SK-N-SH (cell line): Measurements from ENCODE around the gene GTF3C1. TPM values are rescaled to one million over a fixed set of nuclear protein-coding genes. Genes with fewer than 3 reads are reported as not detected.

Experiments
- CTCF ChIA-PET: fragments of 300-600, 350-600 bp; formaldehyde crosslinking; extraction: SDS; loops from one replicate; lab custom pipeline; 2021; lab: Yijun Ruan, JAX
- POLR2A ChIA-PET: fragments of 350-600 bp; sonication (Branson Sonifier 250); formaldehyde crosslinking; extraction: SDS; loops from one replicate; lab custom pipeline; 2020; ENCODE audit warnings: antibody characterized with exemption, inconsistent platforms; lab: Yijun Ruan, JAX
- DNase-seq: peaks from one replicate; pipeline ENCODE4 v3.0.0; 2012
- H2AFZ ChIP-seq: fragments of 200-600 bp; sonication (generic); 2 replicates; pipeline ENCODE4 v1.8.1; 2016; ENCODE audit warnings: antibody characterized with exemption, mild to moderate bottlenecking, low read depth
- H3F3A ChIP-seq: fragments of 200-600 bp; sonication (generic); replicated peaks from 2 replicates; pipeline ENCODE3; 2016; ENCODE audit warnings: antibody characterized with exemption, mild to moderate bottlenecking; ENCODE audit not compliant: insufficient read depth
- H3K27ac ChIP-seq, 2 experiments: fragments of 200-500 bp in 1 of 2; fragments of 200-600 bp in 1 of 2; sonication (Bioruptor generic) in 1 of 2; sonication (generic), shearing (Covaris generic) in 1 of 2; 2 replicates each; pipeline versions ENCODE4 v1.5.1 to v1.6.1; 2014 to 2016; ENCODE audit warnings: low read depth in 2 of 2, inconsistent platforms in 1 of 2, low read length in 1 of 2, mild to moderate bottlenecking in 1 of 2, mixed read lengths in 1 of 2
- H3K27me3 ChIP-seq: fragments of 200-600 bp; sonication (generic), shearing (Covaris generic); 2 replicates; pipeline ENCODE4 v1.6.1; 2016; ENCODE audit warnings: mixed run types; ENCODE audit not compliant: insufficient read depth
- H3K36me3 ChIP-seq, 2 experiments: fragments of 200-500 bp in 1 of 2; fragments of 200-600 bp in 1 of 2; sonication (Bioruptor generic) in 1 of 2; sonication (generic) in 1 of 2; replicated peaks in 1 of 2; 2 replicates each; pipeline versions ENCODE3 to v1.5.1; 2014 to 2016; ENCODE audit warnings: low read length in 1 of 2, mild to moderate bottlenecking in 1 of 2; ENCODE audit not compliant: insufficient read depth in 2 of 2, control insufficient read depth in 1 of 2
- H3K4me1 ChIP-seq, 2 experiments: fragments of 200-500 bp in 1 of 2; fragments of 200-600 bp in 1 of 2; sonication (Bioruptor generic) in 1 of 2; sonication (generic), shearing (Covaris generic) in 1 of 2; 2 replicates each; pipeline versions ENCODE4 v1.5.1 to v1.6.1; 2014 to 2016; ENCODE audit warnings: low read depth in 1 of 2, low read length in 1 of 2, mixed run types in 1 of 2; ENCODE audit not compliant: insufficient read depth in 2 of 2, control insufficient read depth in 1 of 2
- H3K4me2 ChIP-seq: fragments of 200-600 bp; sonication (generic), shearing (Covaris generic); 2 replicates; pipeline ENCODE4 v1.6.1; 2017; ENCODE audit warnings: mixed run types
- H3K4me3 ChIP-seq, 2 experiments: fragments of 200-500 bp in 1 of 2; fragments of 200-600 bp in 1 of 2; sonication (Bioruptor generic) in 1 of 2; sonication (generic), shearing (Covaris generic) in 1 of 2; 2 replicates each; pipeline versions ENCODE4 v1.5.1 to v1.8.1; 2014 to 2016; ENCODE audit warnings: low read depth in 2 of 2, inconsistent platforms in 1 of 2, low read length in 1 of 2, mild to moderate bottlenecking in 1 of 2, mixed read lengths in 1 of 2, moderate library complexity in 1 of 2
- H3K79me2 ChIP-seq: fragments of 200-600 bp; sonication (generic); 2 replicates; pipeline ENCODE4 v1.8.1; 2017; ENCODE audit warnings: mild to moderate bottlenecking; ENCODE audit not compliant: insufficient read depth
- H3K9ac ChIP-seq: fragments of 200-600 bp; sonication (generic); 2 replicates; pipeline ENCODE4 v1.6.1; 2017; ENCODE audit warnings: mixed run types
- H3K9me2 ChIP-seq: fragments of 200-600 bp; sonication (generic); 2 replicates; pipeline ENCODE4 v1.6.1; 2017; ENCODE audit warnings: mixed run types
- H3K9me3 ChIP-seq: fragments of 200-600 bp; sonication (generic); 2 replicates; pipeline ENCODE4 v1.6.1; 2017; ENCODE audit warnings: mixed run types, mild to moderate bottlenecking, moderate library complexity
- H4K20me1 ChIP-seq: fragments of 200-600 bp; sonication (generic); 2 replicates; pipeline ENCODE4 v1.6.1; 2017; ENCODE audit warnings: mild to moderate bottlenecking, mixed run types; ENCODE audit not compliant: insufficient read depth
- EP300 ChIP-seq, 2 experiments: IDR thresholded peaks; 2 replicates each; pipeline versions ENCODE4 v1.4.0 to v1.6.1; 2012; ENCODE audit warnings: borderline replicate concordance in 1 of 2, low read depth in 1 of 2, low read length in 1 of 2
- FOSL2 ChIP-seq: IDR thresholded peaks from 2 replicates; pipeline ENCODE4 v1.4.0; 2012; ENCODE audit warnings: low read depth, mild to moderate bottlenecking, moderate library complexity, borderline replicate concordance
- GABPA ChIP-seq: IDR thresholded peaks from 2 replicates; pipeline ENCODE4 v1.4.0; 2012; ENCODE audit warnings: low read depth, mild to moderate bottlenecking
- MEF2A ChIP-seq: IDR thresholded peaks from 2 replicates; pipeline ENCODE4 v1.4.0; 2012; ENCODE audit warnings: low read depth, borderline replicate concordance
- MXI1 ChIP-seq: IDR thresholded peaks from 2 replicates; pipeline ENCODE4 v1.6.1; 2012; ENCODE audit warnings: mild to moderate bottlenecking, low read depth, low read length, improper control_type of control experiment
- RCOR1 ChIP-seq: fragments of 150-350 bp; IDR thresholded peaks from 2 replicates; pipeline ENCODE4 v1.6.1; 2017; ENCODE audit warnings: antibody characterized with exemption, low read length
- RFX5 ChIP-seq: IDR thresholded peaks from 2 replicates; pipeline ENCODE4 v1.6.1; 2012; ENCODE audit warnings: mild to moderate bottlenecking, improper control_type of control experiment, low read length
- RXRA ChIP-seq: IDR thresholded peaks from 2 replicates; pipeline ENCODE4 v1.4.0; 2012; ENCODE audit warnings: low read depth, mild to moderate bottlenecking, borderline replicate concordance
- SMC3 ChIP-seq: IDR thresholded peaks from 2 replicates; pipeline ENCODE4 v1.6.1; 2012; ENCODE audit warnings: low read depth, low read length, improper control_type of control experiment
- TAF1 ChIP-seq: IDR thresholded peaks from 2 replicates; pipeline ENCODE4 v1.6.1; 2012; ENCODE audit warnings: low read depth, mild to moderate bottlenecking, low read length, moderate library complexity, borderline replicate concordance
- YY1 ChIP-seq: IDR thresholded peaks from 2 replicates; pipeline ENCODE4 v1.4.0; 2012; ENCODE audit warnings: low read depth, mild to moderate bottlenecking
- WGBS: methylation state at CpG from one replicate; pipeline ENCODE4 v1.1.6; 2017; ENCODE audit warnings: low lambda C conversion rate; 5-methylcytosine and 5-hydroxymethylcytosine counted together
- polyA plus RNA-seq, 3 experiments: library from polyadenylated mRNA; depleted of rRNA; stranded (reverse); fragments of >200 nt; gene quantifications; 2 replicates each; pipeline ENCODE4 v1.2.3, GENCODE V29; 2012
- TF ChIP-seq, protein P1 (sequence below): fragments of 200-600 bp; sonication (generic); IDR thresholded peaks from 2 replicates; pipeline ENCODE4 v1.6.1; 2017; ENCODE audit warnings: antibody characterized with exemption, mild to moderate bottlenecking, moderate library complexity
- TF ChIP-seq, protein P2 (sequence below): IDR thresholded peaks from 2 replicates; pipeline ENCODE4 v1.4.0; 2012; ENCODE audit warnings: low read depth, borderline replicate concordance
- TF ChIP-seq, protein P3 (sequence below): IDR thresholded peaks from 2 replicates; pipeline ENCODE4; 2012
- TF ChIP-seq, protein P4 (sequence below): fragments of 150-350 bp; IDR thresholded peaks from 2 replicates; pipeline ENCODE4 v1.6.1; 2016; ENCODE audit warnings: mild to moderate bottlenecking, low read depth, low read length
- TF ChIP-seq, protein P5 (sequence below): IDR thresholded peaks from 2 replicates; pipeline ENCODE4 v1.4.0; 2012; ENCODE audit warnings: low read depth, borderline replicate concordance

GTF3C1 gene
- polyA plus RNA-seq, 1 of the 3 experiments (the other 2 are of a cell fraction): 47.2 TPM

DNA sequence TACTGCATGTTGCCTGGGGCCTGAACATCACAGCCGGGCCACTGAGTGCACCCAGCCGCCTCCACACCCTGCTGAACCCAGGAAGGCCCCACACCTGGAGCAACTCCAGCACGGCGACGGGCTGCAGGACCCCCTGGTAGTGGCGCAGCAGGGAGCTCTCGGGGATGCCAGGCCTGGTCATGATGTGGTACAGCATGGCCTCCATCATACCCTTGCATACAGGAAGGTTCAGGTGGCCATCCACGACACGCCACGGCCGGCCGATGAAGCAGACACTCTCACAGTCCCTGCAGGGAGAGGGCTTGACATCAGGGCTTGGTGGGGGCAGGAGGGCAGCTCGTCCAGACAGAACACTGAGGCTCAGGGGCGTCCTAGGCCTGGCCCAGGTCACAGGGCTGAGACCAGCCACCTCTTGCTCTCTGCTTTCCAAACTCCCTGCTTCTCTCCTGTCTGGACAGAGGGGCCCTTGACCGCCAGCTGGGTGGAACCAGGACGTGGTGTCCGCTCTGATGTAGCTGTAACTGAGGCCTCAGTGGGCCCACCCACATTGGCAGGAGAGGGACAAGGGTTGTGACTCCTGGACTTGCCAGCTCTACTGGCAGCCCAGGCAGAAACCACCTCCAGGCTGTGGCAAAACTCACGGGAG is 87.4 kb downstream of the GTF3C1 start:
- Histone ChIP-seq H3K4me2 (no peak overlapping the region), H3K9ac (no peak overlapping the region), H2AFZ (no peak overlapping the region), H3K9me3 (no peaks in the 10 kb centered on the region), H3K27me3 (no peaks in the 10 kb centered on the region), H3K36me3 (peaks cover 28 to 78% of the 10 kb centered on the region in 2 experiments), H3K4me3 (no peak overlapping the region), H3F3A (peaks cover 2% of the 10 kb centered on the region), H3K27ac (no peak overlapping the region; a peak in 1 of 4 replicates), H3K79me2 (no peaks in the 10 kb centered on the region), H4K20me1 (no peaks in the 10 kb centered on the region), H3K4me1 (no peaks in the 10 kb centered on the region), H3K9me2 (no peaks in the 10 kb centered on the region)
- WGBS: 91% methylated on average over 7 of the region's 18 CpGs
- POLR2A ChIA-PET: interaction anchor here (0.5 kb wide), 1 partner anchor 37 kb away, joined by 3 read pairs; no protein-coding TSS in a partner anchor
- CTCF ChIA-PET: interaction anchor here (0.9 to 1.0 kb wide), 3 partner anchors 227 to 283 kb away, joined by 3 read pairs; no protein-coding TSS in a partner anchor
- no peak for DNase-seq
- no peak for TF ChIP-seq GABPA
- TF ChIP-seq, protein P1, sequence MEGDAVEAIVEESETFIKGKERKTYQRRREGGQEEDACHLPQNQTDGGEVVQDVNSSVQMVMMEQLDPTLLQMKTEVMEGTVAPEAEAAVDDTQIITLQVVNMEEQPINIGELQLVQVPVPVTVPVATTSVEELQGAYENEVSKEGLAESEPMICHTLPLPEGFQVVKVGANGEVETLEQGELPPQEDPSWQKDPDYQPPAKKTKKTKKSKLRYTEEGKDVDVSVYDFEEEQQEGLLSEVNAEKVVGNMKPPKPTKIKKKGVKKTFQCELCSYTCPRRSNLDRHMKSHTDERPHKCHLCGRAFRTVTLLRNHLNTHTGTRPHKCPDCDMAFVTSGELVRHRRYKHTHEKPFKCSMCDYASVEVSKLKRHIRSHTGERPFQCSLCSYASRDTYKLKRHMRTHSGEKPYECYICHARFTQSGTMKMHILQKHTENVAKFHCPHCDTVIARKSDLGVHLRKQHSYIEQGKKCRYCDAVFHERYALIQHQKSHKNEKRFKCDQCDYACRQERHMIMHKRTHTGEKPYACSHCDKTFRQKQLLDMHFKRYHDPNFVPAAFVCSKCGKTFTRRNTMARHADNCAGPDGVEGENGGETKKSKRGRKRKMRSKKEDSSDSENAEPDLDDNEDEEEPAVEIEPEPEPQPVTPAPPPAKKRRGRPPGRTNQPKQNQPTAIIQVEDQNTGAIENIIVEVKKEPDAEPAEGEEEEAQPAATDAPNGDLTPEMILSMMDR: no peak
- TF ChIP-seq, protein P2, sequence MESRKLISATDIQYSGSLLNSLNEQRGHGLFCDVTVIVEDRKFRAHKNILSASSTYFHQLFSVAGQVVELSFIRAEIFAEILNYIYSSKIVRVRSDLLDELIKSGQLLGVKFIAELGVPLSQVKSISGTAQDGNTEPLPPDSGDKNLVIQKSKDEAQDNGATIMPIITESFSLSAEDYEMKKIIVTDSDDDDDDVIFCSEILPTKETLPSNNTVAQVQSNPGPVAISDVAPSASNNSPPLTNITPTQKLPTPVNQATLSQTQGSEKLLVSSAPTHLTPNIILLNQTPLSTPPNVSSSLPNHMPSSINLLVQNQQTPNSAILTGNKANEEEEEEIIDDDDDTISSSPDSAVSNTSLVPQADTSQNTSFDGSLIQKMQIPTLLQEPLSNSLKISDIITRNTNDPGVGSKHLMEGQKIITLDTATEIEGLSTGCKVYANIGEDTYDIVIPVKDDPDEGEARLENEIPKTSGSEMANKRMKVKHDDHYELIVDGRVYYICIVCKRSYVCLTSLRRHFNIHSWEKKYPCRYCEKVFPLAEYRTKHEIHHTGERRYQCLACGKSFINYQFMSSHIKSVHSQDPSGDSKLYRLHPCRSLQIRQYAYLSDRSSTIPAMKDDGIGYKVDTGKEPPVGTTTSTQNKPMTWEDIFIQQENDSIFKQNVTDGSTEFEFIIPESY: no peak
- TF ChIP-seq RXRA: no peak
- no peak for TF ChIP-seq YY1
- TF ChIP-seq, protein P3, sequence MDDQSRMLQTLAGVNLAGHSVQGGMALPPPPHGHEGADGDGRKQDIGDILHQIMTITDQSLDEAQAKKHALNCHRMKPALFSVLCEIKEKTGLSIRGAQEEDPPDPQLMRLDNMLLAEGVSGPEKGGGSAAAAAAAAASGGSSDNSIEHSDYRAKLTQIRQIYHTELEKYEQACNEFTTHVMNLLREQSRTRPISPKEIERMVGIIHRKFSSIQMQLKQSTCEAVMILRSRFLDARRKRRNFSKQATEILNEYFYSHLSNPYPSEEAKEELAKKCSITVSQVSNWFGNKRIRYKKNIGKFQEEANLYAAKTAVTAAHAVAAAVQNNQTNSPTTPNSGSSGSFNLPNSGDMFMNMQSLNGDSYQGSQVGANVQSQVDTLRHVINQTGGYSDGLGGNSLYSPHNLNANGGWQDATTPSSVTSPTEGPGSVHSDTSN: no peak
- TF ChIP-seq, protein P4, sequence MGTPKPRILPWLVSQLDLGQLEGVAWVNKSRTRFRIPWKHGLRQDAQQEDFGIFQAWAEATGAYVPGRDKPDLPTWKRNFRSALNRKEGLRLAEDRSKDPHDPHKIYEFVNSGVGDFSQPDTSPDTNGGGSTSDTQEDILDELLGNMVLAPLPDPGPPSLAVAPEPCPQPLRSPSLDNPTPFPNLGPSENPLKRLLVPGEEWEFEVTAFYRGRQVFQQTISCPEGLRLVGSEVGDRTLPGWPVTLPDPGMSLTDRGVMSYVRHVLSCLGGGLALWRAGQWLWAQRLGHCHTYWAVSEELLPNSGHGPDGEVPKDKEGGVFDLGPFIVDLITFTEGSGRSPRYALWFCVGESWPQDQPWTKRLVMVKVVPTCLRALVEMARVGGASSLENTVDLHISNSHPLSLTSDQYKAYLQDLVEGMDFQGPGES: no peak
- no peak for TF ChIP-seq RCOR1
- TF ChIP-seq, protein P5, sequence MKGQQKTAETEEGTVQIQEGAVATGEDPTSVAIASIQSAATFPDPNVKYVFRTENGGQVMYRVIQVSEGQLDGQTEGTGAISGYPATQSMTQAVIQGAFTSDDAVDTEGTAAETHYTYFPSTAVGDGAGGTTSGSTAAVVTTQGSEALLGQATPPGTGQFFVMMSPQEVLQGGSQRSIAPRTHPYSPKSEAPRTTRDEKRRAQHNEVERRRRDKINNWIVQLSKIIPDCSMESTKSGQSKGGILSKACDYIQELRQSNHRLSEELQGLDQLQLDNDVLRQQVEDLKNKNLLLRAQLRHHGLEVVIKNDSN: no peak
- TF ChIP-seq RFX5: no peak
- TF ChIP-seq MEF2A: no peak
- no peak for TF ChIP-seq EP300 (IDR thresholded peaks at IDR 0.05; ENCODE audit: borderline replicate concordance in 1 of 2, low read depth in 1 of 2, low read length in 1 of 2)
- TF ChIP-seq MXI1: no peak
- TF ChIP-seq TAF1: no peak
- no peak for TF ChIP-seq FOSL2
- TF ChIP-seq SMC3: no peak
